ENCODE data around the gene SERHL2. TPM values are rescaled to one million over a fixed set of nuclear protein-coding genes. Genes with fewer than 3 reads are reported as not detected.
A peak's percentile ranks its signal among the peaks of the same experiment; 100 is the strongest.

SERHL2 gene
- total RNA-seq, 1 experiment from 2014 or later: 1.0 TPM

GRCh38 chr22:42612336-42612735 lies 58.6 kb downstream of the SERHL2 start:
- Histone ChIP-seq H3K4me2 (ENCODE audit: insufficient read depth, insufficient read length, low read length) (no peak overlapping the region), H3K9me3 (ENCODE audit: control insufficient read depth, low read depth, low read length) (no peaks in the 10 kb centered on the region), H2AFZ (ENCODE audit: low read length) (no peak overlapping the region), H2BK5ac (ENCODE audit: insufficient read length, low read length) (no peak overlapping the region), H4K5ac (ENCODE audit: insufficient read length, low read depth, low read length) (no peak overlapping the region), H3K18ac (ENCODE audit: insufficient read length, low read depth, low read length) (no peak overlapping the region), H3K9ac (ENCODE audit: extremely low read depth, insufficient read length, low read length) (no peak overlapping the region), H3K79me2 (ENCODE audit: insufficient read depth, low read length) (peaks cover 37% of the 10 kb centered on the region), H2AK5ac (ENCODE audit: insufficient read length, low read length) (no peak overlapping the region), H4K20me1 (ENCODE audit: control insufficient read depth, insufficient read depth, insufficient read length) (no peaks in the 10 kb centered on the region), H3T11ph (ENCODE audit: low read length) (no peak overlapping the region), H3K4ac (ENCODE audit: low read depth, low read length) (no peak overlapping the region), H4K8ac (replicated peaks; ENCODE audit: insufficient read length, low read depth, low read length) (no peak overlapping the region), H3K23me2 (ENCODE audit: insufficient read length, low read depth, low read length, poor library complexity, severe bottlenecking) (peaks cover 5% of the 10 kb centered on the region), H4K91ac (ENCODE audit: insufficient read length, low read depth, low read length) (no peak overlapping the region), H3K27me3 (ENCODE audit: insufficient read depth, low read length) (no peaks in the 10 kb centered on the region), H3K23ac (ENCODE audit: insufficient read length, low read depth, low read length) (no peak overlapping the region), H2BK15ac (ENCODE audit: low read depth, low read length) (no peak overlapping the region), H3K27ac (ENCODE audit: insufficient read length, low read depth, low read length) (no peak overlapping the region), H3K56ac (ENCODE audit: insufficient read length, low read depth, low read length) (no peak overlapping the region), H2BK120ac (ENCODE audit: low read depth, low read length, poor library complexity, severe bottlenecking) (no peak overlapping the region), H3K14ac (ENCODE audit: insufficient read depth, low read length) (no peak overlapping the region), H2BK20ac (ENCODE audit: low read depth, low read length, poor library complexity, severe bottlenecking) (no peak overlapping the region), H2BK12ac (ENCODE audit: insufficient read length, low read depth, low read length) (no peak overlapping the region), H3K4me1 (ENCODE audit: insufficient read depth, low read length) (peaks cover 5% of the 10 kb centered on the region; the same call in 1 of the 2 replicates), H3K79me1 (ENCODE audit: insufficient read depth, low read depth, low read length, poor library complexity, severe bottlenecking) (peaks cover 13% of the 10 kb centered on the region)
- H3K4me3 Mint-ChIP-seq: peak overlapping the region in 1 of 2 experiments; percentile 40; a peak in 1 of 5 replicates
- DNase-seq: no peak
- H3K4me1 Mint-ChIP-seq: peaks cover 49 to 52% of the 10 kb centered on the region in 2 experiments
- H3K36me3 Mint-ChIP-seq (ENCODE audit: insufficient read depth in 1 of 3, low read depth in 3 of 3): peaks cover 32 to 52% (median 49%) of the 10 kb centered on the region in 3 experiments
- TF ChIP-seq, protein P1, sequence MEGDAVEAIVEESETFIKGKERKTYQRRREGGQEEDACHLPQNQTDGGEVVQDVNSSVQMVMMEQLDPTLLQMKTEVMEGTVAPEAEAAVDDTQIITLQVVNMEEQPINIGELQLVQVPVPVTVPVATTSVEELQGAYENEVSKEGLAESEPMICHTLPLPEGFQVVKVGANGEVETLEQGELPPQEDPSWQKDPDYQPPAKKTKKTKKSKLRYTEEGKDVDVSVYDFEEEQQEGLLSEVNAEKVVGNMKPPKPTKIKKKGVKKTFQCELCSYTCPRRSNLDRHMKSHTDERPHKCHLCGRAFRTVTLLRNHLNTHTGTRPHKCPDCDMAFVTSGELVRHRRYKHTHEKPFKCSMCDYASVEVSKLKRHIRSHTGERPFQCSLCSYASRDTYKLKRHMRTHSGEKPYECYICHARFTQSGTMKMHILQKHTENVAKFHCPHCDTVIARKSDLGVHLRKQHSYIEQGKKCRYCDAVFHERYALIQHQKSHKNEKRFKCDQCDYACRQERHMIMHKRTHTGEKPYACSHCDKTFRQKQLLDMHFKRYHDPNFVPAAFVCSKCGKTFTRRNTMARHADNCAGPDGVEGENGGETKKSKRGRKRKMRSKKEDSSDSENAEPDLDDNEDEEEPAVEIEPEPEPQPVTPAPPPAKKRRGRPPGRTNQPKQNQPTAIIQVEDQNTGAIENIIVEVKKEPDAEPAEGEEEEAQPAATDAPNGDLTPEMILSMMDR (conservative IDR thresholded peaks at IDR 0.05): no peak
- H3K27ac Mint-ChIP-seq: no peak overlapping the region
- peaks cover 2% of the 10 kb centered on the region for H3K27me3 Mint-ChIP-seq (ENCODE audit: low read depth)
- H3K9me3 Mint-ChIP-seq: peaks cover 7 to 12% of the 10 kb centered on the region in 2 experiments; a peak in 4 of 5 replicates
- WGBS (ENCODE audit: extremely low coverage, insufficient read length, low lambda C conversion rate): no CpG with 5 or more reads among the region's 11 CpGs
